Hepatocyte (in vitro differentiated cells): ENCODE results near the gene TRPM6. TPM values are rescaled to one million over a fixed set of nuclear protein-coding genes. Genes with fewer than 3 reads are reported as not detected.
A peak's percentile ranks its signal among the peaks of the same experiment; 100 is the strongest.

ENCODE experiments used
- DNase-seq: peaks from one replicate; pipeline ENCODE4 v3.0.0-alpha.2; 2016; ENCODE audit warnings: low spot score
- H2AFZ ChIP-seq: fragments of 200-600 bp; sonication (generic); 2 replicates; pipeline ENCODE4 v1.6.0; 2016; ENCODE audit warnings: antibody characterized with exemption, mild to moderate bottlenecking
- H3K27ac ChIP-seq: fragments of 200-600 bp; sonication (generic); 2 replicates; pipeline ENCODE4 v1.5.1; 2016; ENCODE audit warnings: mild to moderate bottlenecking
- H3K27me3 ChIP-seq: fragments of 200-600 bp; sonication (generic); 2 replicates; pipeline ENCODE4 v1.6.1; 2016
- H3K36me3 ChIP-seq: fragments of 200-600 bp; sonication (generic); replicated peaks from 2 replicates; pipeline ENCODE4 v1.5.1; 2016; ENCODE audit warnings: low read depth; ENCODE audit not compliant: insufficient read depth
- H3K4me1 ChIP-seq: fragments of 200-600 bp; sonication (generic); 2 replicates; pipeline ENCODE4 v1.5.1; 2016; ENCODE audit warnings: mild to moderate bottlenecking, moderate library complexity; ENCODE audit not compliant: insufficient read depth
- H3K4me2 ChIP-seq: fragments of 200-600 bp; sonication (generic); 2 replicates; pipeline ENCODE4 v1.6.0; 2016
- H3K4me3 ChIP-seq: fragments of 200-600 bp; sonication (generic); 2 replicates; pipeline ENCODE4 v1.5.1; 2016; ENCODE audit warnings: mild to moderate bottlenecking
- H3K79me2 ChIP-seq: fragments of 200-600 bp; sonication (generic); 2 replicates; pipeline ENCODE4 v1.6.0; 2017; ENCODE audit warnings: mild to moderate bottlenecking
- H3K9me2 ChIP-seq: fragments of 200-600 bp; sonication (generic); replicated peaks from 2 replicates; pipeline ENCODE4 v1.6.0; 2017; ENCODE audit warnings: mild to moderate bottlenecking; ENCODE audit not compliant: insufficient read depth
- H3K9me3 ChIP-seq: fragments of 200-600 bp; sonication (generic); 2 replicates; pipeline ENCODE4 v1.5.1; 2016; ENCODE audit warnings: low read depth, mild to moderate bottlenecking
- H4K20me1 ChIP-seq: fragments of 200-600 bp; sonication (generic); 2 replicates; pipeline ENCODE4 v1.6.0; 2016; ENCODE audit warnings: mild to moderate bottlenecking; ENCODE audit not compliant: insufficient read depth, poor library complexity, severe bottlenecking
- CTCF ChIP-seq: fragments of 200-600 bp; sonication (generic); IDR thresholded peaks from 2 replicates; pipeline ENCODE4 v1.5.1; 2016; ENCODE audit warnings: antibody characterized with exemption, mild to moderate bottlenecking; ENCODE audit not compliant: poor library complexity
- EZH2 ChIP-seq: fragments of 200-600 bp; sonication (generic); IDR thresholded peaks from 2 replicates; pipeline ENCODE4 v1.6.1; 2016; ENCODE audit warnings: antibody characterized with exemption, mild to moderate bottlenecking, borderline replicate concordance
- EZH2phosphoT487 ChIP-seq: fragments of 200-600 bp; sonication (generic); IDR thresholded peaks from one replicate; pipeline ENCODE4 v1.6.1; 2018; ENCODE audit warnings: antibody characterized with exemption, mild to moderate bottlenecking, low read depth, moderate library complexity; ENCODE audit not compliant: unreplicated experiment, severe bottlenecking
- WGBS: methylation state at CpG from one replicate; pipeline ENCODE4 v1.1.6; 2016; ENCODE audit warnings: low lambda C conversion rate; ENCODE audit errors: missing lambda C conversion rate; 5-methylcytosine and 5-hydroxymethylcytosine counted together
- polyA plus RNA-seq: library from polyadenylated mRNA; unstranded; fragments of >200 nt; fragmentation: Nextera tagmentation; extraction: Ambion mirVana; gene quantifications from 2 replicates; pipeline ENCODE4 v1.2.1, GENCODE V29; 2016
- total RNA-seq: library from RNA; depleted of rRNA; stranded (reverse); fragments of >200 nt; gene quantifications from 2 replicates; pipeline ENCODE4 v1.2.3, GENCODE V29; 2014

The TRPM6 gene
- total and polyA plus RNA-seq, 2 experiments from 2014 or later: 3.7 to 19.0 TPM

- peak; percentile 63 for DNase-seq
- TF ChIP-seq CTCF: no peak
- no peak for TF ChIP-seq EZH2phosphoT487
- TF ChIP-seq EZH2: no peak
- H3K9me3 ChIP-seq: no peaks in the 10 kb centered on the region
- no peak overlapping the region for H3K4me3 ChIP-seq
- 77% methylated on average over 4 of the region's 4 CpGs for WGBS
- H3K27me3 ChIP-seq: no peaks in the 10 kb centered on the region
- H3K4me1 ChIP-seq: no peaks in the 10 kb centered on the region
- H3K4me2 ChIP-seq: peak overlapping the region; percentile 40
- no peaks in the 10 kb centered on the region for H3K9me2 ChIP-seq
- H3K27ac ChIP-seq: peak overlapping the region; percentile 75
- no peaks in the 10 kb centered on the region for H3K36me3 ChIP-seq
- H2AFZ ChIP-seq: no peak overlapping the region
- H3K79me2 ChIP-seq: no peaks in the 10 kb centered on the region
- no peaks in the 10 kb centered on the region for H4K20me1 ChIP-seq
Measured at GRCh38 chr9:74803376-74804017, 84.2 kb downstream of the TRPM6 start.

GRCh38 chr9:74800226-74800625 is 87.5 kb downstream of the TRPM6 start:
- Histone ChIP-seq H3K4me3 (no peak overlapping the region), H3K4me1 (no peaks in the 10 kb centered on the region), H3K9me2 (no peaks in the 10 kb centered on the region), H4K20me1 (no peaks in the 10 kb centered on the region), H2AFZ (no peak overlapping the region), H3K79me2 (no peaks in the 10 kb centered on the region), H3K4me2 (no peak overlapping the region), H3K36me3 (no peaks in the 10 kb centered on the region), H3K27ac (no peak overlapping the region), H3K27me3 (no peaks in the 10 kb centered on the region), H3K9me3 (no peaks in the 10 kb centered on the region)
- TF ChIP-seq EZH2phosphoT487 (no peak), CTCF (no peak), EZH2 (no peak)
- no peak for DNase-seq
- 75% methylated on average over 7 of the region's 7 CpGs for WGBS

GRCh38 chr9:74795803-74796202 is 91.9 kb downstream of the TRPM6 start:
- TF ChIP-seq EZH2 (no peak), CTCF (no peak), EZH2phosphoT487 (no peak)
- no peaks in the 10 kb centered on the region for H3K4me1 ChIP-seq
- no peak overlapping the region for H2AFZ ChIP-seq
- H3K79me2 ChIP-seq: no peaks in the 10 kb centered on the region
- H3K27ac ChIP-seq: no peak overlapping the region
- no peaks in the 10 kb centered on the region for H3K36me3 ChIP-seq
- H3K9me3 ChIP-seq: no peaks in the 10 kb centered on the region
- no peaks in the 10 kb centered on the region for H4K20me1 ChIP-seq
- no peak for DNase-seq
- no peaks in the 10 kb centered on the region for H3K27me3 ChIP-seq
- WGBS: 58% methylated on average over 1 of the region's 1 CpG
- no peak overlapping the region for H3K4me3 ChIP-seq
- no peak overlapping the region for H3K4me2 ChIP-seq
- no peaks in the 10 kb centered on the region for H3K9me2 ChIP-seq
